Measurements from ENCODE around the gene ELL. TPM values are rescaled to one million over a fixed set of nuclear protein-coding genes. Genes with fewer than 3 reads are reported as not detected.
"Not testable (repeated sequence)": the region's sequence is repeated elsewhere in the genome, so short reads cannot be mapped to it uniquely, and the experiment has no call there.

Gene ELL
- total and polyA plus RNA-seq, 2 experiments from 2014 or later = 11.3 to 20.1 TPM

DNA sequence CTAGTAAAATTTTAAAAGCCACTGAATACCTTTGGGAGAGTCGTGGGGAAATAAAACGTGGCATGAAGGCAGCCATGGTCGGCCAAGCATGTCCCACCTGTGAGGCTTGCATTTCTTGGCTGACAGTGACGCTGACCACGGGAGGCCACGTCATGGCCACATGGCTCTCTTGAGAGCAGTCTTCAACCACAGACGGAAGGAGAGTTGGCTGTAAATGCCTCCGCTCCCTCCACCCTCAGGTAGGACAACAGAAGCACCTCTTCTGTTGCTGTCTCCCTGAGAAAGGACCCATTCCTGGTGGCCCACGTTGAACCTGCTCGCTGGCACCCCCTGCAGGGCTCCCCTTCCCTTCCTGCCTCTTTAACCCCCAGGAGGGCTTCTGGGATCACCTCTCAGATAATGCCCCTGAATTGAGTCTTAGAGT is 113.8 kb downstream of the ELL start:
- no peak overlapping the region for H3K27ac Mint-ChIP-seq
- TF ChIP-seq, protein P1, sequence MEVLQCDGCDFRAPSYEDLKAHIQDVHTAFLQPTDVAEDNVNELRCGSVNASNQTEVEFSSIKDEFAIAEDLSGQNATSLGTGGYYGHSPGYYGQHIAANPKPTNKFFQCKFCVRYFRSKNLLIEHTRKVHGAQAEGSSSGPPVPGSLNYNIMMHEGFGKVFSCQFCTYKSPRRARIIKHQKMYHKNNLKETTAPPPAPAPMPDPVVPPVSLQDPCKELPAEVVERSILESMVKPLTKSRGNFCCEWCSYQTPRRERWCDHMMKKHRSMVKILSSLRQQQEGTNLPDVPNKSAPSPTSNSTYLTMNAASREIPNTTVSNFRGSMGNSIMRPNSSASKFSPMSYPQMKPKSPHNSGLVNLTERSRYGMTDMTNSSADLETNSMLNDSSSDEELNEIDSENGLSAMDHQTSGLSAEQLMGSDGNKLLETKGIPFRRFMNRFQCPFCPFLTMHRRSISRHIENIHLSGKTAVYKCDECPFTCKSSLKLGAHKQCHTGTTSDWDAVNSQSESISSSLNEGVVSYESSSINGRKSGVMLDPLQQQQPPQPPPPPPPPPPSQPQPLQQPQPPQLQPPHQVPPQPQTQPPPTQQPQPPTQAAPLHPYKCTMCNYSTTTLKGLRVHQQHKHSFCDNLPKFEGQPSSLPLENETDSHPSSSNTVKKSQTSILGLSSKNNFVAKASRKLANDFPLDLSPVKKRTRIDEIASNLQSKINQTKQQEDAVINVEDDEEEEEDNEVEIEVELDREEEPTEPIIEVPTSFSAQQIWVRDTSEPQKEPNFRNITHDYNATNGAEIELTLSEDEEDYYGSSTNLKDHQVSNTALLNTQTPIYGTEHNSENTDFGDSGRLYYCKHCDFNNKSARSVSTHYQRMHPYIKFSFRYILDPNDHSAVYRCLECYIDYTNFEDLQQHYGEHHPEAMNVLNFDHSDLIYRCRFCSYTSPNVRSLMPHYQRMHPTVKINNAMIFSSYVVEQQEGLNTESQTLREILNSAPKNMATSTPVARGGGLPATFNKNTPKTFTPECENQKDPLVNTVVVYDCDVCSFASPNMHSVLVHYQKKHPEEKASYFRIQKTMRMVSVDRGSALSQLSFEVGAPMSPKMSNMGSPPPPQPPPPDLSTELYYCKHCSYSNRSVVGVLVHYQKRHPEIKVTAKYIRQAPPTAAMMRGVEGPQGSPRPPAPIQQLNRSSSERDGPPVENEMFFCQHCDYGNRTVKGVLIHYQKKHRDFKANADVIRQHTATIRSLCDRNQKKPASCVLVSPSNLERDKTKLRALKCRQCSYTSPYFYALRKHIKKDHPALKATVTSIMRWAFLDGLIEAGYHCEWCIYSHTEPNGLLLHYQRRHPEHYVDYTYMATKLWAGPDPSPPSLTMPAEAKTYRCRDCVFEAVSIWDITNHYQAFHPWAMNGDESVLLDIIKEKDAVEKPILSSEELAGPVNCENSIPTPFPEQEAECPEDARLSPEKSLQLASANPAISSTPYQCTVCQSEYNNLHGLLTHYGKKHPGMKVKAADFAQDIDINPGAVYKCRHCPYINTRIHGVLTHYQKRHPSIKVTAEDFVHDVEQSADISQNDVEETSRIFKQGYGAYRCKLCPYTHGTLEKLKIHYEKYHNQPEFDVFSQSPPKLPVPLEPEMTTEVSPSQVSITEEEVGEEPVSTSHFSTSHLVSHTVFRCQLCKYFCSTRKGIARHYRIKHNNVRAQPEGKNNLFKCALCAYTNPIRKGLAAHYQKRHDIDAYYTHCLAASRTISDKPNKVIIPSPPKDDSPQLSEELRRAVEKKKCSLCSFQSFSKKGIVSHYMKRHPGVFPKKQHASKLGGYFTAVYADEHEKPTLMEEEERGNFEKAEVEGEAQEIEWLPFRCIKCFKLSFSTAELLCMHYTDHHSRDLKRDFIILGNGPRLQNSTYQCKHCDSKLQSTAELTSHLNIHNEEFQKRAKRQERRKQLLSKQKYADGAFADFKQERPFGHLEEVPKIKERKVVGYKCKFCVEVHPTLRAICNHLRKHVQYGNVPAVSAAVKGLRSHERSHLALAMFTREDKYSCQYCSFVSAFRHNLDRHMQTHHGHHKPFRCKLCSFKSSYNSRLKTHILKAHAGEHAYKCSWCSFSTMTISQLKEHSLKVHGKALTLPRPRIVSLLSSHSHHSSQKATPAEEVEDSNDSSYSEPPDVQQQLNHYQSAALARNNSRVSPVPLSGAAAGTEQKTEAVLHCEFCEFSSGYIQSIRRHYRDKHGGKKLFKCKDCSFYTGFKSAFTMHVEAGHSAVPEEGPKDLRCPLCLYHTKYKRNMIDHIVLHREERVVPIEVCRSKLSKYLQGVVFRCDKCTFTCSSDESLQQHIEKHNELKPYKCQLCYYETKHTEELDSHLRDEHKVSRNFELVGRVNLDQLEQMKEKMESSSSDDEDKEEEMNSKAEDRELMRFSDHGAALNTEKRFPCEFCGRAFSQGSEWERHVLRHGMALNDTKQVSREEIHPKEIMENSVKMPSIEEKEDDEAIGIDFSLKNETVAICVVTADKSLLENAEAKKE (CRISPR knock-in tag; IDR thresholded peaks at IDR 0.05) = no peak
- TF ChIP-seq ZNF114 (CRISPR knock-in tag; IDR thresholded peaks at IDR 0.05) (no peak), JUNB (IDR thresholded peaks at IDR 0.05; ENCODE audit: unreplicated experiment) (no peak)
- TF ChIP-seq, protein P2, sequence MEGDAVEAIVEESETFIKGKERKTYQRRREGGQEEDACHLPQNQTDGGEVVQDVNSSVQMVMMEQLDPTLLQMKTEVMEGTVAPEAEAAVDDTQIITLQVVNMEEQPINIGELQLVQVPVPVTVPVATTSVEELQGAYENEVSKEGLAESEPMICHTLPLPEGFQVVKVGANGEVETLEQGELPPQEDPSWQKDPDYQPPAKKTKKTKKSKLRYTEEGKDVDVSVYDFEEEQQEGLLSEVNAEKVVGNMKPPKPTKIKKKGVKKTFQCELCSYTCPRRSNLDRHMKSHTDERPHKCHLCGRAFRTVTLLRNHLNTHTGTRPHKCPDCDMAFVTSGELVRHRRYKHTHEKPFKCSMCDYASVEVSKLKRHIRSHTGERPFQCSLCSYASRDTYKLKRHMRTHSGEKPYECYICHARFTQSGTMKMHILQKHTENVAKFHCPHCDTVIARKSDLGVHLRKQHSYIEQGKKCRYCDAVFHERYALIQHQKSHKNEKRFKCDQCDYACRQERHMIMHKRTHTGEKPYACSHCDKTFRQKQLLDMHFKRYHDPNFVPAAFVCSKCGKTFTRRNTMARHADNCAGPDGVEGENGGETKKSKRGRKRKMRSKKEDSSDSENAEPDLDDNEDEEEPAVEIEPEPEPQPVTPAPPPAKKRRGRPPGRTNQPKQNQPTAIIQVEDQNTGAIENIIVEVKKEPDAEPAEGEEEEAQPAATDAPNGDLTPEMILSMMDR (conservative IDR thresholded peaks at IDR 0.05; ENCODE audit: low read depth in 2 of 2) = peak; percentile 77 to 83
- no peaks in the 10 kb centered on the region for H3K27me3 ChIP-seq (ENCODE audit: insufficient read depth)
- no peaks in the 10 kb centered on the region for H3K36me3 Mint-ChIP-seq (ENCODE audit: low read depth)
- no peaks in the 10 kb centered on the region for H3K9me3 Mint-ChIP-seq
- H4K20me1 ChIP-seq (replicated peaks; ENCODE audit: insufficient read depth) = no peaks in the 10 kb centered on the region
- no peaks in the 10 kb centered on the region for H3K9me2 ChIP-seq (ENCODE audit: insufficient read depth)
- H3K4me3 Mint-ChIP-seq = no peak overlapping the region
- ATAC-seq (peak; percentile 71), DNase-seq (ENCODE audit: low spot score) (peak; percentile 81)
- H3K4me2 ChIP-seq = no peak overlapping the region
- peaks cover 11% of the 10 kb centered on the region for H3K27me3 Mint-ChIP-seq (ENCODE audit: insufficient read depth, low read depth, poor library complexity)
- H3K4me3 ChIP-seq = no peak overlapping the region
- H3K4me1 Mint-ChIP-seq = peaks cover 6% of the 10 kb centered on the region
- H3F3A ChIP-seq (replicated peaks; ENCODE audit: low read depth) = no peaks in the 10 kb centered on the region
- peak overlapping the region; percentile 40; the same call in 1 of the 2 replicates for H2AFZ ChIP-seq
- H3K4me1 ChIP-seq (ENCODE audit: insufficient read depth) = no peaks in the 10 kb centered on the region
- H3K36me3 ChIP-seq (ENCODE audit: insufficient read depth) = no peaks in the 10 kb centered on the region
- H3K27ac ChIP-seq (ENCODE audit: low read depth) = no peak overlapping the region
- no peaks in the 10 kb centered on the region for H3K79me2 ChIP-seq (replicated peaks; ENCODE audit: insufficient read depth)

DNA sequence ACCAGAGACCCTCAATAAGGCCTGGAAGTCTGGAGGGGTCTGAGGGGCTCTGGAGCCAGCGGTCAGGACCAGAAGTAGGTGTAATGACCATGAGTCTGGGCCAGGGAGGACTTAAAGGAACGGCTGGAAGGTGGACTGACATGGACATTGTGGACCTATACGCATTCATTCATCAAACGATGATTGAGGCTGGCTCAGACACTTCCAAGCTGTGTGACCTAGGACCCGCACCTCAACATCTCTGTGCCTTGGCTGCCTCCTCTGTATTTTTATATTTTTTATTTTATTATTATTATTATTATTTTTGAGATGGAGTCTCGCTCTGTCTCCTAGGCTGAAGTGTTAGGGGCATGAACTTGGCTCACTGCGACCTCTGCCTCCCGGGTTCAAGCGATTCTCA is 115.1 kb downstream of the ELL start:
- Mint-ChIP-seq H3K9me3 (no peaks in the 10 kb centered on the region), H3K4me1 (peaks cover 6% of the 10 kb centered on the region), H3K36me3 (ENCODE audit: low read depth) (no peaks in the 10 kb centered on the region), H3K27ac (no peak overlapping the region), H3K27me3 (ENCODE audit: insufficient read depth, low read depth, poor library complexity) (peaks cover 5% of the 10 kb centered on the region), H3K4me3 (no peak overlapping the region)
- no peak overlapping the region for H3K4me2 ChIP-seq
- H3K27ac ChIP-seq (ENCODE audit: low read depth) = no peak overlapping the region
- no peak for ATAC-seq
- no peaks in the 10 kb centered on the region for H3K36me3 ChIP-seq (ENCODE audit: insufficient read depth)
- no peak overlapping the region for H3K4me3 ChIP-seq
- no peak overlapping the region for H2AFZ ChIP-seq
- DNase-seq (ENCODE audit: low spot score) = no peak
- H3K9me2 ChIP-seq (ENCODE audit: insufficient read depth) = no peaks in the 10 kb centered on the region
- H3K27me3 ChIP-seq (ENCODE audit: insufficient read depth) = no peaks in the 10 kb centered on the region
- H3K4me1 ChIP-seq (ENCODE audit: insufficient read depth) = no peaks in the 10 kb centered on the region
- no peaks in the 10 kb centered on the region for H3F3A ChIP-seq (replicated peaks; ENCODE audit: low read depth)
- H3K79me2 ChIP-seq (replicated peaks; ENCODE audit: insufficient read depth) = no peaks in the 10 kb centered on the region
- TF ChIP-seq JUNB (IDR thresholded peaks at IDR 0.05; ENCODE audit: unreplicated experiment) = no peak
- TF ChIP-seq CREB1 (CRISPR knock-in tag; IDR thresholded peaks at IDR 0.05; ENCODE audit: low read depth) = no peak
- no peaks in the 10 kb centered on the region for H4K20me1 ChIP-seq (replicated peaks; ENCODE audit: insufficient read depth)

GRCh38 chr19:18405754-18406153 is 116.1 kb downstream of the ELL start:
- H3K27me3 Mint-ChIP-seq (ENCODE audit: insufficient read depth, low read depth, poor library complexity); H3K79me2 ChIP-seq (replicated peaks; ENCODE audit: insufficient read depth); H3K27ac Mint-ChIP-seq; H2AFZ ChIP-seq; H3K4me3 Mint-ChIP-seq; H3K4me2 ChIP-seq; H3K9me3 Mint-ChIP-seq; H3K36me3 Mint-ChIP-seq (ENCODE audit: low read depth); H3K36me3 ChIP-seq (ENCODE audit: insufficient read depth); H3K27ac ChIP-seq (ENCODE audit: low read depth); H3K4me1 ChIP-seq (ENCODE audit: insufficient read depth); H3K4me1 Mint-ChIP-seq; ATAC-seq; H3K4me3 ChIP-seq; H4K20me1 ChIP-seq (replicated peaks; ENCODE audit: insufficient read depth); H3K9me2 ChIP-seq (ENCODE audit: insufficient read depth); DNase-seq (ENCODE audit: low spot score); H3K27me3 ChIP-seq (ENCODE audit: insufficient read depth); H3F3A ChIP-seq (replicated peaks; ENCODE audit: low read depth): not testable (repeated sequence)
